Measurements from ENCODE around the gene IL22RA2.
A peak's percentile ranks its signal among the peaks of the same experiment; 100 is the strongest.

IL22RA2 gene

GRCh38 chr6:137095651-137096238 is 77.7 kb downstream of the IL22RA2 start:
- Histone ChIP-seq H3K4me3 (no peak overlapping the region), H3K27ac (no peak overlapping the region)
- DNase-seq (ENCODE audit: low spot score), result no peak
- TF ChIP-seq CTCF (IDR thresholded peaks at IDR 0.05), result no peak

- no peak overlapping the region for H3K27ac ChIP-seq
- no peak overlapping the region for H3K4me3 ChIP-seq
- no peak for TF ChIP-seq CTCF (IDR thresholded peaks at IDR 0.05)
- no peak for DNase-seq (ENCODE audit: low spot score)
Observed at GRCh38 chr6:137095093-137095492, 78.4 kb downstream of the IL22RA2 start.

- DNase-seq (ENCODE audit: low spot score), result no peak
Observed at GRCh38 chr6:137094411-137095008, 78.9 kb downstream of the IL22RA2 start.

More at GRCh38 chr6:137094411-137095008, 78.9 kb downstream of the IL22RA2 start:
- Histone ChIP-seq H3K4me3 (no peak overlapping the region), H3K27ac (no peak overlapping the region)
- peak; percentile 54 for TF ChIP-seq CTCF (IDR thresholded peaks at IDR 0.05)

All from coronary artery (tissue), 2 donors.